HEK293 (cell line): ENCODE data around the gene GALNT16.

Experiments
- CTCF ChIA-PET: fragments of 350-600 bp; formaldehyde crosslinking; extraction: SDS; loops from one replicate; lab custom pipeline; 2021; ENCODE audit warnings: antibody characterized with exemption; lab: Yijun Ruan, JAX
- POLR2A ChIA-PET: fragments of 300-600 bp; formaldehyde crosslinking; extraction: SDS; loops from one replicate; lab custom pipeline; 2020; ENCODE audit warnings: antibody characterized with exemption, inconsistent platforms; lab: Yijun Ruan, JAX
- H3K27ac ChIP-seq: fragments of 200-500 bp; sonication (Bioruptor generic); 2 replicates; pipeline ENCODE4 v1.5.1; 2014; ENCODE audit warnings: low read depth, low read length, control low read depth, inconsistent platforms; ENCODE audit errors: extremely low read depth
- H3K36me3 ChIP-seq, 2 experiments: fragments of 200-500 bp in 1 of 2; sonication (Bioruptor generic) in 1 of 2; 1 replicate in 1 of 2; 2 replicates in 1 of 2; pipeline ENCODE4 v1.5.1; 2014 to 2017; ENCODE audit warnings: inconsistent platforms in 2 of 2, low read length in 2 of 2; ENCODE audit not compliant: control insufficient read depth in 2 of 2, insufficient read depth in 1 of 2
- H3K4me1 ChIP-seq: fragments of 200-500 bp; sonication (Bioruptor generic); 2 replicates; pipeline ENCODE4 v1.5.1; 2014; ENCODE audit warnings: mild to moderate bottlenecking, low read length, inconsistent platforms; ENCODE audit not compliant: control insufficient read depth, insufficient read depth
- H3K4me3 ChIP-seq: 2 replicates; pipeline ENCODE4 v1.5.1; 2011; ENCODE audit warnings: low read depth, mild to moderate bottlenecking, control low read depth, low read length, moderate library complexity
- H3K9me3 ChIP-seq: fragments of 200-500 bp; sonication (Bioruptor generic); 2 replicates; pipeline ENCODE4 v1.5.1; 2014; ENCODE audit warnings: low read depth, low read length, inconsistent platforms; ENCODE audit not compliant: control insufficient read depth, insufficient read depth
- BCL6B ChIP-seq: fragments of 450-650 bp; formaldehyde crosslinking; IDR thresholded peaks from 2 replicates; pipeline ENCODE4 v1.5.1; 2017; ENCODE audit warnings: missing biosample characterization, missing genetic modification characterization
- GLI2 ChIP-seq: fragments of 450-650 bp; formaldehyde crosslinking; IDR thresholded peaks from 2 replicates; pipeline ENCODE4; 2017; ENCODE audit warnings: missing biosample characterization, missing genetic modification characterization, low read depth, borderline replicate concordance
- HOXA7 ChIP-seq: sonication (generic); formaldehyde crosslinking; IDR thresholded peaks from 2 replicates; pipeline ENCODE4 v1.8.1; 2022; ENCODE audit warnings: missing genetic modification reagents, borderline replicate concordance
- HOXC10 ChIP-seq: sonication (generic); formaldehyde crosslinking; IDR thresholded peaks from 2 replicates; pipeline ENCODE4 v1.8.1; 2023; ENCODE audit warnings: mild to moderate bottlenecking, missing genetic modification reagents
- KLF10 ChIP-seq: fragments of 450-650 bp; IDR thresholded peaks from 2 replicates; pipeline ENCODE4 v1.5.1; 2018; ENCODE audit warnings: missing biosample characterization, mild to moderate bottlenecking, missing genetic modification characterization
- MYNN ChIP-seq: fragments of 450-650 bp; formaldehyde crosslinking; IDR thresholded peaks from 2 replicates; pipeline ENCODE4 v1.5.1; 2016; ENCODE audit warnings: missing biosample characterization, missing genetic modification characterization, borderline replicate concordance
- PRDM6 ChIP-seq: fragments of 450-650 bp; formaldehyde crosslinking; IDR thresholded peaks from 2 replicates; pipeline ENCODE4 v1.5.1; 2017; ENCODE audit warnings: missing biosample characterization, missing genetic modification characterization
- TSHZ1 ChIP-seq: fragments of 450-650 bp; formaldehyde crosslinking; IDR thresholded peaks from 2 replicates; pipeline ENCODE4 v1.5.1; 2016; ENCODE audit warnings: missing biosample characterization, missing genetic modification characterization, borderline replicate concordance
- ZBTB17 ChIP-seq: fragments of 450-650 bp; formaldehyde crosslinking; IDR thresholded peaks from 2 replicates; pipeline ENCODE4 v1.5.1; 2016; ENCODE audit warnings: missing biosample characterization, missing genetic modification characterization
- ZBTB26 ChIP-seq: fragments of 450-650 bp; formaldehyde crosslinking; optimal IDR thresholded peaks from 2 replicates; pipeline ENCODE3; 2016; ENCODE audit warnings: missing biosample characterization, mild to moderate bottlenecking, missing genetic modification characterization
- ZFHX2 ChIP-seq: fragments of 450-650 bp; formaldehyde crosslinking; conservative IDR thresholded peaks from 2 replicates; pipeline ENCODE4 v1.5.1; 2016; ENCODE audit warnings: missing biosample characterization, missing genetic modification characterization
- ZIC2 ChIP-seq: fragments of 450-650 bp; formaldehyde crosslinking; IDR thresholded peaks from 2 replicates; pipeline ENCODE4 v1.5.1; 2016; ENCODE audit warnings: missing biosample characterization, missing genetic modification characterization
- ZNF112 ChIP-seq: fragments of 450-650 bp; formaldehyde crosslinking; IDR thresholded peaks from 2 replicates; pipeline ENCODE4 v1.5.0; 2017; ENCODE audit warnings: missing biosample characterization, missing genetic modification characterization
- ZNF274 ChIP-seq, 2 experiments: fragments of 200-500 bp in 1 of 2; fragments of 450-650 bp in 1 of 2; sonication (Bioruptor generic) in 1 of 2; formaldehyde crosslinking in 1 of 2; IDR thresholded peaks; 2 replicates each; pipeline versions ENCODE4 v1.5.1 to v1.6.1; 2014 to 2016; ENCODE audit warnings: borderline replicate concordance in 1 of 2, inconsistent platforms in 1 of 2, low read length in 1 of 2, missing biosample characterization in 1 of 2, missing genetic modification characterization in 1 of 2
- ZNF280C ChIP-seq: fragments of 450-650 bp; formaldehyde crosslinking; IDR thresholded peaks from 2 replicates; pipeline ENCODE4 v1.5.1; 2016; ENCODE audit warnings: missing biosample characterization, missing genetic modification characterization
- ZNF335 ChIP-seq: fragments of 450-650 bp; formaldehyde crosslinking; conservative IDR thresholded peaks from 2 replicates; pipeline ENCODE4 v1.5.1; 2016; ENCODE audit warnings: missing biosample characterization, missing genetic modification characterization
- ZNF341 ChIP-seq: fragments of 450-650 bp; formaldehyde crosslinking; IDR thresholded peaks from 2 replicates; pipeline ENCODE4; 2016; ENCODE audit warnings: low read depth, missing biosample characterization, missing genetic modification characterization
- ZNF350 ChIP-seq: fragments of 450-650 bp; formaldehyde crosslinking; IDR thresholded peaks from 2 replicates; pipeline ENCODE4 v1.5.0; 2017; ENCODE audit warnings: missing biosample characterization, mild to moderate bottlenecking, missing genetic modification characterization
- ZNF37A ChIP-seq: fragments of 450-650 bp; IDR thresholded peaks from 2 replicates; pipeline ENCODE4 v1.5.1; 2018; ENCODE audit warnings: missing biosample characterization, missing genetic modification characterization
- ZNF48 ChIP-seq: fragments of 450-650 bp; formaldehyde crosslinking; IDR thresholded peaks from 2 replicates; pipeline ENCODE4 v1.5.1; 2016; ENCODE audit warnings: missing biosample characterization, missing genetic modification characterization
- ZNF521 ChIP-seq: fragments of 450-650 bp; formaldehyde crosslinking; IDR thresholded peaks from 2 replicates; pipeline ENCODE4 v1.5.1; 2017; ENCODE audit warnings: missing biosample characterization, mild to moderate bottlenecking, missing genetic modification characterization
- ZNF558 ChIP-seq: fragments of 450-650 bp; formaldehyde crosslinking; IDR thresholded peaks from 2 replicates; pipeline ENCODE4 v1.5.1; 2016; ENCODE audit warnings: missing biosample characterization, missing genetic modification characterization
- ZNF610 ChIP-seq: fragments of 450-650 bp; formaldehyde crosslinking; IDR thresholded peaks from 2 replicates; pipeline ENCODE4 v1.5.1; 2016; ENCODE audit warnings: missing biosample characterization, missing genetic modification characterization, borderline replicate concordance
- ZNF626 ChIP-seq: fragments of 450-650 bp; sonication (Bioruptor Pico); formaldehyde crosslinking; IDR thresholded peaks from 2 replicates; pipeline ENCODE4 v1.5.1; 2018; ENCODE audit warnings: missing biosample characterization, missing genetic modification characterization, inconsistent platforms
- ZSCAN23 ChIP-seq: fragments of 450-650 bp; formaldehyde crosslinking; IDR thresholded peaks from 2 replicates; pipeline ENCODE4 v1.5.1; 2016; ENCODE audit warnings: missing biosample characterization, missing genetic modification characterization

Gene GALNT16

GRCh38 chr14:69237142-69237541 is 22.8 kb upstream of the GALNT16 start:
- H3K9me3 ChIP-seq = no peaks in the 10 kb centered on the region
- CTCF ChIA-PET = interaction anchor here (1.6 kb wide), 1 partner anchor 108 kb away, joined by 4 read pairs; no protein-coding TSS in a partner anchor
- H3K4me1 ChIP-seq = no peaks in the 10 kb centered on the region
- POLR2A ChIA-PET = no interaction called here
- peaks cover 26 to 75% of the 10 kb centered on the region in 2 experiments for H3K36me3 ChIP-seq
- no peak overlapping the region for H3K4me3 ChIP-seq
- no peak for TF ChIP-seq ZBTB26 (tag by site-specific recombination)
- no peak for TF ChIP-seq ZNF280C (tag by site-specific recombination)
- TF ChIP-seq ZSCAN23 (tag by site-specific recombination) = no peak
- no peak for TF ChIP-seq ZIC2 (tag by site-specific recombination)
- TF ChIP-seq ZNF274 (IDR thresholded peaks at IDR 0.05; ENCODE audit: low read length) = no peak
- TF ChIP-seq ZNF274 (tag by site-specific recombination; IDR thresholded peaks at IDR 0.05; ENCODE audit: borderline replicate concordance) = no peak
- TF ChIP-seq ZBTB17 = no peak
- no peak for TF ChIP-seq ZNF48 (tag by site-specific recombination)
- no peak for TF ChIP-seq ZNF350 (tag by site-specific recombination)
- no peak for TF ChIP-seq ZFHX2 (tag by site-specific recombination)
- no peak for TF ChIP-seq ZNF558 (tag by site-specific recombination)
- TF ChIP-seq ZNF626 (tag by site-specific recombination) = no peak
- TF ChIP-seq KLF10 (tag by site-specific recombination) = no peak
- no peak for TF ChIP-seq HOXA7 (CRISPR knock-in tag)
- no peak for TF ChIP-seq ZNF341 (tag by site-specific recombination)
- TF ChIP-seq, all 188 proteins: peak for 0
- no peak overlapping the region for H3K27ac ChIP-seq

GRCh38 chr14:69237584-69237983 is 22.4 kb upstream of the GALNT16 start:
- Histone ChIP-seq H3K9me3 (no peaks in the 10 kb centered on the region), H3K36me3 (peaks cover 22 to 71% of the 10 kb centered on the region in 2 experiments), H3K27ac (no peak overlapping the region), H3K4me3 (no peak overlapping the region), H3K4me1 (no peaks in the 10 kb centered on the region)
- ChIA-PET CTCF (interaction anchor here (1.6 kb wide), 1 partner anchor 108 kb away, joined by 4 read pairs; no protein-coding TSS in a partner anchor), POLR2A (no interaction called here)
- no peak for TF ChIP-seq ZNF335 (tag by site-specific recombination)
- TF ChIP-seq ZSCAN23 (tag by site-specific recombination) = no peak
- TF ChIP-seq PRDM6 (tag by site-specific recombination) = no peak
- no peak for TF ChIP-seq ZNF610 (tag by site-specific recombination)
- TF ChIP-seq BCL6B (tag by site-specific recombination) = no peak
- no peak for TF ChIP-seq GLI2 (tag by site-specific recombination)
- TF ChIP-seq MYNN (tag by site-specific recombination) = no peak
- no peak for TF ChIP-seq ZNF112 (tag by site-specific recombination)
- TF ChIP-seq ZNF37A = no peak
- no peak for TF ChIP-seq ZNF521 (tag by site-specific recombination)
- TF ChIP-seq TSHZ1 (tag by site-specific recombination) = no peak
- TF ChIP-seq HOXC10 (CRISPR knock-in tag) = no peak
